ENCODE measurements around the gene GFOD1. TPM values are rescaled to one million over a fixed set of nuclear protein-coding genes. Genes with fewer than 3 reads are reported as not detected.

GFOD1 gene
- total RNA-seq, 2 donors from 2014 or later, result 10.0 to 12.2 TPM

- Histone ChIP-seq H3K36me3 (no peaks in the 10 kb centered on the region), H3K4me1 (replicated peaks) (no peaks in the 10 kb centered on the region), H3K27ac (peak overlapping the region in 1 of 2 donors; percentile 43), H3K9me3 (no peaks in the 10 kb centered on the region), H3K27me3 (replicated peaks; ENCODE audit: insufficient read depth) (no peaks in the 10 kb centered on the region), H3K4me3 (no peak overlapping the region)
- WGBS, result 74% methylated on average over 11 of the region's 11 CpGs
- intact Hi-C loops (cut with DNase I), result loop anchor here (5.0 kb wide), 2 partner anchors 35 to 40 kb away; partner anchors contain the start of gene GFOD1
- DNase-seq (ENCODE audit: low spot score), result no peak
- TF ChIP-seq POLR2AphosphoS5 (IDR thresholded peaks at IDR 0.05), result no peak
- no peak for TF ChIP-seq POLR2A (IDR thresholded peaks at IDR 0.05)
- TF ChIP-seq CTCF (IDR thresholded peaks at IDR 0.05), result no peak
Measured at GRCh38 chr6:13452346-13453117, 34.9 kb downstream of the GFOD1 start.

- no peak for DNase-seq (ENCODE audit: low spot score)
- H3K4me1 ChIP-seq (replicated peaks), result no peaks in the 10 kb centered on the region
Measured at GRCh38 chr6:13451181-13451895, 36.1 kb downstream of the GFOD1 start.

GRCh38 chr6:13450628-13451027 is 36.8 kb downstream of the GFOD1 start:
- H3K27me3 ChIP-seq (replicated peaks; ENCODE audit: insufficient read depth), result no peaks in the 10 kb centered on the region
- peak; percentile 14 for TF ChIP-seq POLR2AphosphoS5 (IDR thresholded peaks at IDR 0.05)
- TF ChIP-seq CTCF (IDR thresholded peaks at IDR 0.05), result no peak
- WGBS, result 76% methylated on average over 6 of the region's 6 CpGs
- no peaks in the 10 kb centered on the region for H3K9me3 ChIP-seq
- intact Hi-C loops (cut with DNase I), result loop anchor here (5.0 kb wide), 2 partner anchors 37 to 38 kb away; partner anchors contain the start of gene GFOD1
- no peak for DNase-seq (ENCODE audit: low spot score)
- H3K27ac ChIP-seq, result peak overlapping the region; percentile 48 to 71
- H3K36me3 ChIP-seq, result no peaks in the 10 kb centered on the region
- H3K4me3 ChIP-seq, result no peak overlapping the region
- no peaks in the 10 kb centered on the region for H3K4me1 ChIP-seq (replicated peaks)

More at GRCh38 chr6:13451181-13451895, 36.1 kb downstream of the GFOD1 start:
- 96% methylated on average over 15 of the region's 15 CpGs for WGBS
- Histone ChIP-seq H3K9me3 (no peaks in the 10 kb centered on the region), H3K36me3 (no peaks in the 10 kb centered on the region), H3K4me3 (no peak overlapping the region), H3K27ac (peak overlapping the region; percentile 35 to 71), H3K27me3 (replicated peaks; ENCODE audit: insufficient read depth) (no peaks in the 10 kb centered on the region)
- intact Hi-C loops (cut with DNase I), result loop anchor here (5.0 kb wide), 2 partner anchors 36 to 39 kb away; partner anchors contain the start of gene GFOD1
- TF ChIP-seq CTCF (IDR thresholded peaks at IDR 0.05), result no peak
- TF ChIP-seq POLR2A (IDR thresholded peaks at IDR 0.05), result no peak
- TF ChIP-seq POLR2AphosphoS5 (IDR thresholded peaks at IDR 0.05), result no peak

- TF ChIP-seq POLR2A (IDR thresholded peaks at IDR 0.05) (no peak), POLR2AphosphoS5 (IDR thresholded peaks at IDR 0.05) (peak; percentile 76)
- Histone ChIP-seq H3K9me3 (no peaks in the 10 kb centered on the region), H3K27ac (peak overlapping the region; percentile 57 to 71), H3K4me1 (replicated peaks) (no peaks in the 10 kb centered on the region), H3K4me3 (no peak overlapping the region), H3K36me3 (no peaks in the 10 kb centered on the region), H3K27me3 (replicated peaks; ENCODE audit: insufficient read depth) (no peaks in the 10 kb centered on the region)
- intact Hi-C loops (cut with DNase I), result no loop called here
- WGBS, result 42% methylated on average over 5 of the region's 5 CpGs
- peak; percentile 29 for DNase-seq (ENCODE audit: low spot score)
Measured at GRCh38 chr6:13447949-13448724, 39.3 kb downstream of the GFOD1 start.

GRCh38 chr6:13446381-13446780 is 41.0 kb downstream of the GFOD1 start:
- H3K4me1 ChIP-seq (replicated peaks), result no peaks in the 10 kb centered on the region
- no peaks in the 10 kb centered on the region for H3K36me3 ChIP-seq
- 80% methylated on average over 6 of the region's 7 CpGs for WGBS
- no peak for DNase-seq (ENCODE audit: low spot score)
- no peak for TF ChIP-seq CTCF (IDR thresholded peaks at IDR 0.05)
- TF ChIP-seq POLR2A (IDR thresholded peaks at IDR 0.05), result no peak
- TF ChIP-seq POLR2AphosphoS5 (IDR thresholded peaks at IDR 0.05), result no peak
- H3K4me3 ChIP-seq, result no peak overlapping the region
- peak overlapping the region; percentile 48 to 71 for H3K27ac ChIP-seq
- no peaks in the 10 kb centered on the region for H3K9me3 ChIP-seq
- intact Hi-C loops (cut with DNase I), result no loop called here
- no peaks in the 10 kb centered on the region for H3K27me3 ChIP-seq (replicated peaks; ENCODE audit: insufficient read depth)
